GM23248 (cell line): Measurements from ENCODE around the gene URGCP. TPM values are rescaled to one million over a fixed set of nuclear protein-coding genes. Genes with fewer than 3 reads are reported as not detected.

Experiments used
- DNase-seq: peaks from one replicate; pipeline ENCODE4 v3.0.0-alpha.2; 2015
- H2AFZ ChIP-seq: fragments of 200-600 bp; sonication (generic); 2 replicates; pipeline ENCODE4 v1.6.1; 2016; ENCODE audit warnings: antibody characterized with exemption
- H3F3A ChIP-seq: fragments of 200-600 bp; sonication (generic); 2 replicates; pipeline ENCODE4 v1.6.1; 2016; ENCODE audit warnings: mild to moderate bottlenecking, antibody characterized with exemption, mixed run types; ENCODE audit not compliant: insufficient read depth
- H3K27ac ChIP-seq: fragments of 200-600 bp; sonication (generic); 2 replicates; pipeline ENCODE4 v1.5.1; 2016; ENCODE audit warnings: mild to moderate bottlenecking
- H3K27me3 ChIP-seq: fragments of 200-600 bp; sonication (generic); replicated peaks from 2 replicates; pipeline ENCODE4 v1.6.1; 2016; ENCODE audit warnings: mild to moderate bottlenecking; ENCODE audit not compliant: insufficient read depth
- H3K36me3 ChIP-seq: fragments of 200-600 bp; sonication (generic); 2 replicates; pipeline ENCODE4 v1.6.1; 2016; ENCODE audit warnings: low read depth, mild to moderate bottlenecking
- H3K4me1 ChIP-seq: fragments of 200-600 bp; sonication (generic); 2 replicates; pipeline ENCODE4 v1.6.1; 2016; ENCODE audit warnings: mild to moderate bottlenecking; ENCODE audit not compliant: insufficient read depth
- H3K4me2 ChIP-seq: fragments of 200-600 bp; sonication (generic); one replicate; pipeline ENCODE4 v1.6.1; 2016; ENCODE audit warnings: mild to moderate bottlenecking; ENCODE audit not compliant: unreplicated experiment
- H3K4me3 ChIP-seq: fragments of 200-600 bp; sonication (generic); 2 replicates; pipeline ENCODE4 v1.5.1; 2016; ENCODE audit warnings: mild to moderate bottlenecking
- H3K79me2 ChIP-seq: fragments of 200-600 bp; sonication (generic); 2 replicates; pipeline ENCODE4 v1.6.1; 2016; ENCODE audit warnings: mild to moderate bottlenecking; ENCODE audit not compliant: insufficient read depth
- H3K9ac ChIP-seq: fragments of 200-600 bp; sonication (generic); 2 replicates; pipeline ENCODE4 v1.6.1; 2016; ENCODE audit warnings: mild to moderate bottlenecking
- H3K9me2 ChIP-seq: fragments of 200-600 bp; sonication (generic); 2 replicates; pipeline ENCODE4 v1.6.1; 2016; ENCODE audit warnings: mixed run types, mild to moderate bottlenecking, moderate library complexity; ENCODE audit not compliant: insufficient read depth
- H3K9me3 ChIP-seq: fragments of 200-600 bp; sonication (generic); one replicate; pipeline ENCODE4 v1.6.1; 2017; ENCODE audit warnings: low read depth
- H4K20me1 ChIP-seq: fragments of 200-600 bp; sonication (generic); 2 replicates; pipeline ENCODE4 v1.6.0; 2016; ENCODE audit not compliant: insufficient read depth
- EZH2 ChIP-seq: fragments of 200-600 bp; sonication (generic); IDR thresholded peaks from 2 replicates; pipeline ENCODE4 v1.6.1; 2018; ENCODE audit warnings: antibody characterized with exemption, mild to moderate bottlenecking; ENCODE audit not compliant: insufficient read depth, poor library complexity, severe bottlenecking
- EZH2phosphoT487 ChIP-seq: fragments of 200-600 bp; sonication (generic); IDR thresholded peaks from 2 replicates; pipeline ENCODE4 v1.6.1; 2018; ENCODE audit warnings: antibody characterized with exemption, moderate library complexity, mild to moderate bottlenecking, low read depth; ENCODE audit not compliant: insufficient read depth
- WGBS, 2 experiments: methylation state at CpG; one replicate each; pipeline ENCODE4 v1.1.6; 2015 to 2017; ENCODE audit warnings: low lambda C conversion rate in 2 of 2, low coverage in 1 of 2; ENCODE audit errors: missing lambda C conversion rate in 2 of 2; 5-methylcytosine and 5-hydroxymethylcytosine counted together
- in situ Hi-C: fragments of 300-500 bp; cut with MboI; formaldehyde crosslinking; loops from 2 replicates; pipeline ENCODE4 v1.15.0; 2020
- polyA plus RNA-seq: library from polyadenylated mRNA; unstranded; fragments of >200 nt; fragmentation: Nextera tagmentation; extraction: Ambion mirVana; gene quantifications from 2 replicates; pipeline ENCODE4 v1.2.1, GENCODE V29; 2016
- total RNA-seq: library from RNA; depleted of rRNA; stranded (reverse); fragments of >200 nt; shearing (Covaris generic); gene quantifications from 2 replicates; pipeline ENCODE4 v1.2.3, GENCODE V29; 2014

Gene URGCP
- total and polyA plus RNA-seq, 2 experiments from 2014 or later = 26.5 to 29.6 TPM

- H3K9ac ChIP-seq = no peak overlapping the region
- no peak overlapping the region for H3K27ac ChIP-seq
- no peaks in the 10 kb centered on the region for H3K36me3 ChIP-seq
- H4K20me1 ChIP-seq = no peaks in the 10 kb centered on the region
- in situ Hi-C loops = no loop called here
- no peaks in the 10 kb centered on the region for H3K9me3 ChIP-seq
- TF ChIP-seq EZH2 (no peak), EZH2phosphoT487 (no peak)
- no peaks in the 10 kb centered on the region for H3K79me2 ChIP-seq
- DNase-seq = no peak
- WGBS, 2 experiments = 86 to 89% methylated on average over 5 of the region's 5 CpGs
- peaks cover 7% of the 10 kb centered on the region; the same call in 1 of the 2 replicates for H3K4me1 ChIP-seq
- H3K27me3 ChIP-seq = no peaks in the 10 kb centered on the region
- H3K4me3 ChIP-seq = no peak overlapping the region
- H3K4me2 ChIP-seq = no peak overlapping the region
- no peak overlapping the region for H2AFZ ChIP-seq
- 0 out of 2 replicates have a peak, but pooled peaks cover 5% of the 10 kb centered on the region for H3F3A ChIP-seq
- H3K9me2 ChIP-seq = no peaks in the 10 kb centered on the region
These were observed 23.4 kb upstream of the URGCP start for GRCh38 chr7:43929529-43930457.

DNA sequence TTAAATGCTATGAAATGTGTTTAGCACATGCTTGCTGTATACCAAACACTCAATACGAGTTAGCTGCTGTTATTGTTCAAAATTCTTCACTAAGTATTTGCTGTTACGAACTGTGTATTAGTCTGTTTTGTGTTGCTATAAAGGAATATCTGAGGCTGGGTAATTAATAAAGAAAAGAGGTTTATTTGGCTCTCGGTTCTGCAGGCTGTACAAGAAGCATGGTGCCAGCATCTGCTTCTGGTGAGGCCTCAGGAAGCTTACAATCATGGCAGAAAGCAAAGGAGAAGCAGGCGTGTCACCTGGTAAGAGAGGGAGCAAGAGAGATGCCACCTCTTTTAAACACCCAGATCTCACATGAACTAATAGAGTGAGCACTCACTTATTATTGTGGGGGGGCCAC, 21.4 kb upstream of the URGCP start:
- Histone ChIP-seq H3K4me2 (no peak overlapping the region), H3K9me3 (no peaks in the 10 kb centered on the region), H4K20me1 (no peaks in the 10 kb centered on the region), H3K27ac (no peak overlapping the region), H3K9me2 (no peaks in the 10 kb centered on the region), H3K4me1 (peaks cover 7% of the 10 kb centered on the region; the same call in 1 of the 2 replicates), H3K4me3 (no peak overlapping the region), H3F3A (0 out of 2 replicates have a peak, but pooled peaks cover 5% of the 10 kb centered on the region), H3K27me3 (no peaks in the 10 kb centered on the region), H3K36me3 (no peaks in the 10 kb centered on the region), H3K79me2 (0 out of 2 replicates have a peak, but pooled peaks cover 3% of the 10 kb centered on the region), H3K9ac (no peak overlapping the region), H2AFZ (no peak overlapping the region)
- no peak for TF ChIP-seq EZH2phosphoT487
- no peak for TF ChIP-seq EZH2
- in situ Hi-C loops = no loop called here
- WGBS, 2 experiments = 69% methylated on average over 4 of the region's 4 CpGs
- DNase-seq = no peak

DNA sequence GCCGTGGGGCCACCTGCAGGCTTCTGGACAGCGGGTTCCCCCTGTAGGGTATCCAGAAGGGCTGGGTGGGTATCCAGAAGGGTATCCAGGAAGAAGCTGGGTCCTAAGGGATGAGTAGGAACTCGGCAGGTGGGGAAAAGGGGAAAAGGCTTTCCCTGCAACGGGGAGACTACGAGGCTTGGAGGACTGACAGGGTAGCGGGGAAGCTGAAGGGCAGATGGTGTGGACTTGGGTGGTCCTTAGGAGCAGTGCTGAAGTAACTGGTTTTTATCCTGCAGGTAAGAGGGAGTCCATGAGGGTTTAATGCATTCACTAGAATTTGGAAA, 20.4 kb upstream of the URGCP start:
- in situ Hi-C loops = no loop called here
- 2 to 7% methylated on average over 5 to 6 of the region's 6 CpGs for WGBS, 2 experiments
- Histone ChIP-seq H3K9me2 (no peaks in the 10 kb centered on the region), H3K9ac (peak overlapping the region; percentile 88), H3K4me1 (peaks cover 7% of the 10 kb centered on the region; the same call in 1 of the 2 replicates), H4K20me1 (no peaks in the 10 kb centered on the region), H3F3A (0 out of 2 replicates have a peak, but pooled peaks cover 5% of the 10 kb centered on the region), H3K4me3 (peak overlapping the region; percentile 86), H3K27me3 (no peaks in the 10 kb centered on the region), H3K79me2 (0 out of 2 replicates have a peak, but pooled peaks cover 3% of the 10 kb centered on the region), H3K36me3 (no peaks in the 10 kb centered on the region), H2AFZ (peak overlapping the region; percentile 99), H3K27ac (peak overlapping the region; percentile 89), H3K9me3 (no peaks in the 10 kb centered on the region), H3K4me2 (peak overlapping the region; percentile 95)
- no peak for DNase-seq
- no peak for TF ChIP-seq EZH2
- TF ChIP-seq EZH2phosphoT487 = no peak

- in situ Hi-C loops = no loop called here
- peak; percentile 89 for DNase-seq
- Histone ChIP-seq H2AFZ (peak within 1 kb of the TSS; percentile 99), H3K4me2 (peak within 1 kb of the TSS; percentile 95), H3K4me1 (peaks cover 7% of the 10 kb centered on the region; the same call in 1 of the 2 replicates), H3F3A (0 out of 2 replicates have a peak, but pooled peaks cover 5% of the 10 kb centered on the region), H3K4me3 (peak within 1 kb of the TSS; percentile 86), H3K9ac (peak within 1 kb of the TSS; percentile 88), H3K9me2 (no peaks in the 10 kb centered on the region), H3K9me3 (no peaks in the 10 kb centered on the region), H4K20me1 (no peaks in the 10 kb centered on the region), H3K79me2 (0 out of 2 replicates have a peak, but pooled peaks cover 3% of the 10 kb centered on the region), H3K36me3 (no peaks in the 10 kb centered on the region), H3K27me3 (no peaks in the 10 kb centered on the region), H3K27ac (peak within 1 kb of the TSS; percentile 89)
- TF ChIP-seq EZH2 (no peak), EZH2phosphoT487 (no peak)
- 1% methylated on average over 74 to 75 of the region's 82 CpGs for WGBS, 2 experiments
These were observed 19.8 kb upstream of the URGCP start, which contains the start of gene UBE2D4 for GRCh38 chr7:43925984-43926797. TSS of gene UBE2D4 (plus strand) at chr7:43926436. CDS start at chr7:43926533, 97 bp downstream.
